HepG2 (cell line): ENCODE results near the gene IFT122. TPM values are rescaled to one million over a fixed set of nuclear protein-coding genes. Genes with fewer than 3 reads are reported as not detected.

Experiments used
- ATAC-seq: fragments of 200-7000 bp; cut with Tn5 transposase; 3 replicates; pipeline ENCODE4 v1.9.1; 2020; ENCODE audit warnings: mild to moderate bottlenecking, moderate library complexity
- BruUV-seq: library from RNA; stranded (reverse); fragments of 400-500 nt; replicated peaks from 2 replicates; lab custom pipeline; 2021; lab: Mats Ljungman, UMichigan
- CTCF ChIA-PET: fragments of 300-600 bp; formaldehyde crosslinking; extraction: SDS; loops from one replicate; lab custom pipeline; 2021; ENCODE audit warnings: low total read pairs, inconsistent platforms, low intra/inter-chr PET ratio; lab: Yijun Ruan, JAX
- POLR2A ChIA-PET: fragments of 350-600 bp; sonication (Branson Sonifier 250); formaldehyde crosslinking; loops from one replicate; lab custom pipeline; 2020; ENCODE audit warnings: antibody characterized with exemption, inconsistent platforms; lab: Yijun Ruan, JAX
- DNase-seq: peaks from one replicate; pipeline ENCODE4 v3.0.0-alpha.2; 2015; ENCODE audit warnings: low spot score
- FAIRE-seq: peaks from 3 replicates; lab custom pipeline; 2011; peaks lifted over from hg19 to GRCh38; lab: Jason Lieb, UNC
- H2AFZ ChIP-seq: one replicate; pipeline ENCODE4 v1.6.1; 2011; ENCODE audit warnings: low read length, inconsistent platforms
- H3K27ac ChIP-seq: fragments of 300-600 bp; 3 replicates; pipeline ENCODE4 v1.8.0; 2011; ENCODE audit warnings: mixed run types, mild to moderate bottlenecking, mixed read lengths, low read length, inconsistent platforms; ENCODE audit not compliant: insufficient read depth; ENCODE audit errors: extremely low read length
- H3K27me3 ChIP-seq, 2 experiments: fragments of 200-600 bp in 1 of 2; 2 replicates in 1 of 2; 3 replicates in 1 of 2; pipeline versions ENCODE4 v1.6.0 to v1.8.0; 2011; ENCODE audit warnings: low read length in 2 of 2, mild to moderate bottlenecking in 2 of 2, moderate library complexity in 2 of 2, inconsistent platforms in 1 of 2; ENCODE audit not compliant: insufficient read depth in 2 of 2, control insufficient read depth in 1 of 2
- H3K36me3 ChIP-seq, 2 experiments: fragments of 200-600 bp in 1 of 2; replicated peaks in 1 of 2; 2 replicates in 1 of 2; 3 replicates in 1 of 2; pipeline versions ENCODE4 v1.5.1 to v1.8.0; 2011; ENCODE audit warnings: low read length in 2 of 2, inconsistent platforms in 1 of 2; ENCODE audit not compliant: insufficient read depth in 2 of 2, control insufficient read depth in 1 of 2
- H3K4me1 ChIP-seq: 2 replicates; pipeline ENCODE4 v1.5.1; 2012; ENCODE audit warnings: low read length, inconsistent platforms; ENCODE audit not compliant: insufficient read depth
- H3K4me2 ChIP-seq: 2 replicates; pipeline ENCODE4 v1.6.0; 2011; ENCODE audit warnings: low read depth, low read length, inconsistent platforms
- H3K4me3 ChIP-seq, 3 experiments: fragments of 200-600 bp in 1 of 3; sonication (generic), shearing (Covaris generic) in 1 of 3; replicated peaks in 1 of 3; 2 replicates each; pipeline ENCODE4 v1.5.1; 2011 to 2016; ENCODE audit warnings: low read length in 3 of 3, inconsistent platforms in 2 of 3, low read depth in 2 of 3, mild to moderate bottlenecking in 2 of 3, control low read depth in 1 of 3, mixed read lengths in 1 of 3; ENCODE audit not compliant: insufficient read depth in 1 of 3
- H3K79me2 ChIP-seq: one replicate; pipeline ENCODE4 v1.6.1; 2011; ENCODE audit warnings: low read length, inconsistent platforms; ENCODE audit not compliant: insufficient read depth
- H3K9ac ChIP-seq: 2 replicates; pipeline ENCODE4 v1.6.0; 2011; ENCODE audit warnings: mild to moderate bottlenecking, low read depth, low read length, inconsistent platforms; ENCODE audit not compliant: insufficient read depth
- H3K9me3 ChIP-seq: 2 replicates; pipeline ENCODE4 v1.5.1; 2012; ENCODE audit warnings: mild to moderate bottlenecking, low read length
- H4K20me1 ChIP-seq: 2 replicates; pipeline ENCODE4 v1.6.0; 2011; ENCODE audit warnings: inconsistent platforms, mild to moderate bottlenecking, low read length, moderate library complexity; ENCODE audit not compliant: insufficient read depth
- HNF4A ChIP-seq: sonication (generic); formaldehyde crosslinking; IDR thresholded peaks from 2 replicates; pipeline ENCODE4 v1.4.0; 2020; ENCODE audit warnings: missing genetic modification reagents
- HNF4G ChIP-seq, 2 experiments: sonication (generic) in 1 of 2; formaldehyde crosslinking in 1 of 2; IDR thresholded peaks; 2 replicates each; pipeline versions ENCODE4 v1.4.0 to v1.6.1; 2011 to 2020; ENCODE audit warnings: borderline replicate concordance in 2 of 2, low read depth in 2 of 2, mild to moderate bottlenecking in 2 of 2, low read length in 1 of 2, missing genetic modification reagents in 1 of 2, moderate library complexity in 1 of 2
- IKZF1 ChIP-seq: fragments of 450-650 bp; IDR thresholded peaks from 2 replicates; pipeline ENCODE4 v1.7.1; 2016
- MXI1 ChIP-seq: IDR thresholded peaks from 3 replicates; pipeline ENCODE4 v1.6.1; 2012; ENCODE audit warnings: low read depth, low read length, inconsistent platforms, borderline replicate concordance
- NCOR1 ChIP-seq: fragments of 200-600 bp; sonication (generic); IDR thresholded peaks from 2 replicates; pipeline ENCODE4 v1.7.0; 2017; ENCODE audit warnings: antibody characterized with exemption, low read length, borderline replicate concordance
- RARA ChIP-seq: IDR thresholded peaks from 2 replicates; pipeline ENCODE4 v1.6.1; 2016; ENCODE audit warnings: missing genetic modification reagents, missing compliant biosample characterization
- ZNF3 ChIP-seq: IDR thresholded peaks from 2 replicates; pipeline ENCODE4 v1.7.0; 2017; ENCODE audit warnings: inconsistent platforms
- ZNF841 ChIP-seq: sonication (generic); formaldehyde crosslinking; IDR thresholded peaks from 2 replicates; pipeline ENCODE4 v1.8.1; 2023; ENCODE audit warnings: missing genetic modification reagents, borderline replicate concordance
- WGBS: methylation state at CpG from one replicate; pipeline ENCODE4 v1.1.6; 2017; ENCODE audit warnings: low lambda C conversion rate; 5-methylcytosine and 5-hydroxymethylcytosine counted together
- in situ Hi-C: cut with HindIII; loops from 2 replicates; pipeline ENCODE4 v1.10.0; 2017; ENCODE audit warnings: low pct_unique_long_range_greater_than_20kb; ENCODE audit not compliant: extremely low pct_ligation_motif_present
- intact Hi-C: fragments of 100-400 bp; cut with micrococcal nuclease; formaldehyde crosslinking; loops from one replicate; pipeline ENCODE4 v1.10.0; 2022; ENCODE audit not compliant: unreplicated experiment
- polyA plus RNA-seq, 8 experiments: library from polyadenylated mRNA; depleted of rRNA in 3 of 8; stranded (reverse) in 7 of 8; unstranded in 1 of 8; fragments of >200 nt; fragmentation: Illumina TruSeq in 4 of 8; extraction: Trizol in 4 of 8; gene quantifications; 2 replicates each; pipeline versions ENCODE4 v1.2.1 to v1.2.3, GENCODE V29; 2011 to 2016; ENCODE audit warnings: low read depth in 4 of 8, missing spikeins in 1 of 8, mixed read lengths in 1 of 8; ENCODE audit not compliant: insufficient read depth in 1 of 8
- total RNA-seq, 5 experiments: library from RNA; depleted of rRNA; stranded (reverse); fragments of >200 nt; fragmentation: Illumina TruSeq; extraction: Trizol; gene quantifications; 2 replicates each; pipeline ENCODE4 v1.2.3, GENCODE V29; 2016; ENCODE audit warnings: low read depth in 1 of 5
- TF ChIP-seq, protein P1 (sequence below): sonication (generic); formaldehyde crosslinking; IDR thresholded peaks from 2 replicates; pipeline ENCODE4 v1.5.1; 2020; ENCODE audit warnings: missing genetic modification reagents, mild to moderate bottlenecking, borderline replicate concordance
- TF ChIP-seq, protein P2 (sequence below): sonication (generic); formaldehyde crosslinking; IDR thresholded peaks from 2 replicates; pipeline ENCODE4 v1.5.0; 2020; ENCODE audit warnings: mild to moderate bottlenecking, missing genetic modification reagents, borderline replicate concordance

Gene IFT122
- total and polyA plus RNA-seq, 2 of the 13 experiments (the other 11 are each of a cell fraction or from before 2014, with no cell fraction given) = 10.1 to 10.3 TPM

DNA sequence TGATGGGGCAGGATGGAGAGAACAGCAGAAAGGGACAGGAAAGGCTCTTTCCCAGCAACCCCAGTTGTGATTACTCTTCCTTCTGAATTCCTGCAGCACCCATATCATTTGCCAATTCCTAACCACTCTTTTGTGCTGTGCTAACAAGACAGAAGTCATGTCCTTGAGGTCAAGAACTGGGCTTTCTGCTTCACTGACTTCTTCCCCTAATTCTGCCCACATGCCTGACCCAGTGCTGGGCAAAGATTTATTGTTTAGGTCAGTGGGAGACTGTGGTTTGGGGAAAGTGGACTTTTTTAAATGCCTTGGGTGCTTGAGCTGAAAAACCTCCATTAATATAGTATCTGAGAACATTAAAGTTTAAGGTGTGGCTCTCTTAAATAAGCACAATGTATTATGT, 7.4 kb upstream of the IFT122 start (continued):
- TF ChIP-seq ZNF841 (CRISPR knock-in tag) (no peak), IKZF1 (no peak)

DNA sequence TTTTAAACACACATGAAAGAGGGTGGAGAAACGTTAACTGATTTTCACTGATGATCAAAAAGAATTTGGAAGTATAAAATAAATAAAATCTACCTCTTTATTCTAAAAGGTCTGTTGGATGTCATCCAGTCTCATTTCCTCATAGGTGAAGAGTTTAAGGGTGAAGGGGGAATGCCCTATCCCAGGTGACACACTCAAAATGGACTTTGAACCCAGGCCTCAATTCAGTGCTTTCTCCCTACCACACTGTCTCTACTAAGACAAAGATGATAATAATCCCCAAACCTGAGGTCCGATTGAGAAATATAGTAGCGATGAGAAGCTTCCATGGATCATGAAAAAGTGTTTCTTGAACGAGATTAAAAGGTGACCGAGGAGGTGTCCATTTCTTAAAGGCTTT, 6.5 kb upstream of the IFT122 start:
- ChIA-PET POLR2A (no interaction called here), CTCF (no interaction called here)
- Histone ChIP-seq H3K27me3 (no peaks in the 10 kb centered on the region), H3K4me3 (no peak overlapping the region), H3K9me3 (no peaks in the 10 kb centered on the region), H3K9ac (no peak overlapping the region), H3K4me1 (peaks cover 64% of the 10 kb centered on the region), H3K27ac (no peak overlapping the region), H4K20me1 (no peaks in the 10 kb centered on the region), H3K79me2 (peaks cover 10% of the 10 kb centered on the region), H3K36me3 (peaks cover 10 to 47% of the 10 kb centered on the region in 2 experiments), H3K4me2 (no peak overlapping the region), H2AFZ (no peak overlapping the region)
- in situ Hi-C loops = no loop called here
- ATAC-seq (no peak), FAIRE-seq (no peak), DNase-seq (no peak)
- 0 out of 2 replicates have a peak, but pooled peaks have one; percentile 14 for TF ChIP-seq HNF4G (IDR thresholded peaks at IDR 0.05; ENCODE audit: borderline replicate concordance, low read depth, low read length)
- TF ChIP-seq HNF4G (CRISPR knock-in tag; IDR thresholded peaks at IDR 0.05; ENCODE audit: borderline replicate concordance, low read depth) = no peak
- TF ChIP-seq, protein P1, sequence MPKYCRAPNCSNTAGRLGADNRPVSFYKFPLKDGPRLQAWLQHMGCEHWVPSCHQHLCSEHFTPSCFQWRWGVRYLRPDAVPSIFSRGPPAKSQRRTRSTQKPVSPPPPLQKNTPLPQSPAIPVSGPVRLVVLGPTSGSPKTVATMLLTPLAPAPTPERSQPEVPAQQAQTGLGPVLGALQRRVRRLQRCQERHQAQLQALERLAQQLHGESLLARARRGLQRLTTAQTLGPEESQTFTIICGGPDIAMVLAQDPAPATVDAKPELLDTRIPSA (CRISPR knock-in tag) = no peak
- 0 out of 2 replicates have a peak, but pooled peaks have one; percentile 31 for TF ChIP-seq NCOR1
- TF ChIP-seq ZNF3 (CRISPR knock-in tag) = no peak
- peak; percentile 46 for TF ChIP-seq HNF4A (CRISPR knock-in tag)
- no peak for TF ChIP-seq MXI1
- TF ChIP-seq, protein P2, sequence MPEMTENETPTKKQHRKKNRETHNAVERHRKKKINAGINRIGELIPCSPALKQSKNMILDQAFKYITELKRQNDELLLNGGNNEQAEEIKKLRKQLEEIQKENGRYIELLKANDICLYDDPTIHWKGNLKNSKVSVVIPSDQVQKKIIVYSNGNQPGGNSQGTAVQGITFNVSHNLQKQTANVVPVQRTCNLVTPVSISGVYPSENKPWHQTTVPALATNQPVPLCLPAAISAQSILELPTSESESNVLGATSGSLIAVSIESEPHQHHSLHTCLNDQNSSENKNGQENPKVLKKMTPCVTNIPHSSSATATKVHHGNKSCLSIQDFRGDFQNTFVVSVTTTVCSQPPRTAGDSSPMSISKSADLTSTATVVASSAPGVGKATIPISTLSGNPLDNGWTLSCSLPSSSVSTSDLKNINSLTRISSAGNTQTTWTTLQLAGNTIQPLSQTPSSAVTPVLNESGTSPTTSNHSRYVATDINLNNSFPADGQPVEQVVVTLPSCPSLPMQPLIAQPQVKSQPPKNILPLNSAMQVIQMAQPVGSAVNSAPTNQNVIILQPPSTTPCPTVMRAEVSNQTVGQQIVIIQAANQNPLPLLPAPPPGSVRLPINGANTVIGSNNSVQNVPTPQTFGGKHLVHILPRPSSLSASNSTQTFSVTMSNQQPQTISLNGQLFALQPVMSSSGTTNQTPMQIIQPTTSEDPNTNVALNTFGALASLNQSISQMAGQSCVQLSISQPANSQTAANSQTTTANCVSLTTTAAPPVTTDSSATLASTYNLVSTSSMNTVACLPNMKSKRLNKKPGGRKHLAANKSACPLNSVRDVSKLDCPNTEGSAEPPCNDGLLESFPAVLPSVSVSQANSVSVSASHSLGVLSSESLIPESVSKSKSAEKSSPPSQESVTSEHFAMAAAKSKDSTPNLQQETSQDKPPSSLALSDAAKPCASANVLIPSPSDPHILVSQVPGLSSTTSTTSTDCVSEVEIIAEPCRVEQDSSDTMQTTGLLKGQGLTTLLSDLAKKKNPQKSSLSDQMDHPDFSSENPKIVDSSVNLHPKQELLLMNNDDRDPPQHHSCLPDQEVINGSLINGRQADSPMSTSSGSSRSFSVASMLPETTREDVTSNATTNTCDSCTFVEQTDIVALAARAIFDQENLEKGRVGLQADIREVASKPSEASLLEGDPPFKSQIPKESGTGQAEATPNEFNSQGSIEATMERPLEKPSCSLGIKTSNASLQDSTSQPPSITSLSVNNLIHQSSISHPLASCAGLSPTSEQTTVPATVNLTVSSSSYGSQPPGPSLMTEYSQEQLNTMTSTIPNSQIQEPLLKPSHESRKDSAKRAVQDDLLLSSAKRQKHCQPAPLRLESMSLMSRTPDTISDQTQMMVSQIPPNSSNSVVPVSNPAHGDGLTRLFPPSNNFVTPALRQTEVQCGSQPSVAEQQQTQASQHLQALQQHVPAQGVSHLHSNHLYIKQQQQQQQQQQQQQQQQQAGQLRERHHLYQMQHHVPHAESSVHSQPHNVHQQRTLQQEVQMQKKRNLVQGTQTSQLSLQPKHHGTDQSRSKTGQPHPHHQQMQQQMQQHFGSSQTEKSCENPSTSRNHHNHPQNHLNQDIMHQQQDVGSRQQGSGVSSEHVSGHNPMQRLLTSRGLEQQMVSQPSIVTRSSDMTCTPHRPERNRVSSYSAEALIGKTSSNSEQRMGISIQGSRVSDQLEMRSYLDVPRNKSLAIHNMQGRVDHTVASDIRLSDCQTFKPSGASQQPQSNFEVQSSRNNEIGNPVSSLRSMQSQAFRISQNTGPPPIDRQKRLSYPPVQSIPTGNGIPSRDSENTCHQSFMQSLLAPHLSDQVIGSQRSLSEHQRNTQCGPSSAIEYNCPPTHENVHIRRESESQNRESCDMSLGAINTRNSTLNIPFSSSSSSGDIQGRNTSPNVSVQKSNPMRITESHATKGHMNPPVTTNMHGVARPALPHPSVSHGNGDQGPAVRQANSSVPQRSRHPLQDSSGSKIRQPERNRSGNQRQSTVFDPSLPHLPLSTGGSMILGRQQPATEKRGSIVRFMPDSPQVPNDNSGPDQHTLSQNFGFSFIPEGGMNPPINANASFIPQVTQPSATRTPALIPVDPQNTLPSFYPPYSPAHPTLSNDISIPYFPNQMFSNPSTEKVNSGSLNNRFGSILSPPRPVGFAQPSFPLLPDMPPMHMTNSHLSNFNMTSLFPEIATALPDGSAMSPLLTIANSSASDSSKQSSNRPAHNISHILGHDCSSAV (CRISPR knock-in tag) = no peak
- TF ChIP-seq RARA = 0 out of 2 replicates have a peak, but pooled peaks have one; percentile 34
- no TSS peak for BruUV-seq
- intact Hi-C loops = no loop called here
- WGBS = 91% methylated on average over 5 of the region's 5 CpGs
